Stimulated activated CD8-positive, alpha-beta memory T cell treated with anti-CD3 and anti-CD28 coated beads, Interleukin-12 subunit alpha, Interleukin-12 subunit beta, amount 100 ng/mL, for 1 hour (primary cell): ENCODE results near the gene USP25.

Experiments
- DNase-seq: peaks from one replicate; pipeline ENCODE4 v3.0.0-alpha.2; 2020; ENCODE audit warnings: low read depth

USP25 gene

GRCh38 chr21:15763359-15763758 is 33.6 kb downstream of the USP25 start:
- no peak for DNase-seq

GRCh38 chr21:15764878-15765277 is 35.1 kb downstream of the USP25 start:
- DNase-seq, result no peak

DNA sequence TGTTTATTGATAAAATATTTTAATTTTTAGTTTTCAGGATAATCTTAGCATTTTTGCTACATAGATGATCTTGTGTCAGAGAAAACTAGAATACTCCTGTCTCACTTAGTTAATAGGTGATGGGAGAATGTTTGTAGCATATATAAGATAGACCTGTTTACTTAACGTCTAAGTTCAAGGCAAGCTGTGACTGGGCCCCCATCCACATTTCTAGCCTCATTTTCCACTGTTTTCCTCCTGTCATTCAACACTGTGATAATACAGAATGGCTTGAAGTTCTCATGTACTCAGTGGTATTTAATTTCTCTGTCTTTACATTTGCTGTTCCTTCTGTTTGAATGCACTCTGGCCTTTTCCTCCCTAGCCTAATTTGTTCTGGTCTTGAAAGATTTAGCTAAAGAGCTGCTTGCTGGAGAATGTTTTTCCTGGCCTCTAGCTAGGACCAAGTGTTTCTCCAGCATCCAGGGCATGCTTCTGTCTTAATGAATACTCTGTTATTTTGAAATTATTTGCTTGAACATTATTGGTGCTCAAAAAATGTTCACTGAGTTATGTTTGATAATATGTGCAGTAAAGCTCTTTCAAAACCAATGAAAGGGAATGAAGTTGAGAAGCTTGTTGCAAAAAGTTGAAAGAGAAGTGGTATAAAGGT is 37.3 kb downstream of the USP25 start:
- DNase-seq, result no peak

GRCh38 chr21:15768045-15768601 is 38.3 kb downstream of the USP25 start:
- DNase-seq, result no peak

- DNase-seq, result no peak
Observed at GRCh38 chr21:15768853-15769252, 39.1 kb downstream of the USP25 start.

GRCh38 chr21:15771311-15771710 is 41.5 kb downstream of the USP25 start:
- no peak for DNase-seq

- DNase-seq, result no peak
Observed at GRCh38 chr21:15772654-15773053, 42.9 kb downstream of the USP25 start.

GRCh38 chr21:15774590-15774989 is 44.8 kb downstream of the USP25 start:
- no peak for DNase-seq

DNA sequence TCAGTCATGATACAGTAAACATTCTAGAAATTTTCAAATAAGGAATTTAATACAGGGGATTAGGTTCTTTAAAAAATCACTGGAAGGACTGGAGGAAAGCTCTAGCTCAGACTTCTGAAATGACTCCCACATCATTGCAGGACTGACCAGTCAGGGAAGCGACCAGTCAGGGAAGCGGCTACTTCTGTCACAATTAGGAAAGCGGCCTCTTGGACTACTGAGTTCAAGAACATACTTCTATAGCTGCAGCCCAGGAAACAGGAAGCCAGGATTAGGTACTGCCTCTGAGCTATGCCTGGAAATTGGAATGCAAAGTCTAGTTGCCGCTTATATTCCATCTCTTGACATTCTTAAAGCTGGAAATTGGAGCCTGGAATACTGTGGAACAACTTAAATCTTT is 45.5 kb downstream of the USP25 start:
- DNase-seq, result no peak

DNA sequence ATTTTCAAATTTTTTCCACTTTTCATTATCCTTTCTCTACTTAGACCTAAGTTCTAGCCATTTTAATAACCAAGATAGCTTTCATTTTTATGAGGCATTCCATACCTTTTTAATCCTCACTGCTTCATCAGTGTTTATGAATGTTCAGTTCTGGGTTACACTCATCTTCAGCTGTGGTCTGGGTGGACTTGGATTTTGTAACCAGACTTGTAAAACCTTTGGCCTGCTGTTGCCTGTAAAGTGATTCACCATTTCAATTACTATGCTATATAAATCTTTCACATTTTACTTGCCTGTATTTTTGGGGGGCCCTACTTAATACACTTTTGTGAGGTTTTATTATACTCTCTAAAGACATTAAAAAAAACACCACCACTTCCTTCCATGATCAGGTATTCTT is 46.2 kb downstream of the USP25 start:
- no peak for DNase-seq

DNA sequence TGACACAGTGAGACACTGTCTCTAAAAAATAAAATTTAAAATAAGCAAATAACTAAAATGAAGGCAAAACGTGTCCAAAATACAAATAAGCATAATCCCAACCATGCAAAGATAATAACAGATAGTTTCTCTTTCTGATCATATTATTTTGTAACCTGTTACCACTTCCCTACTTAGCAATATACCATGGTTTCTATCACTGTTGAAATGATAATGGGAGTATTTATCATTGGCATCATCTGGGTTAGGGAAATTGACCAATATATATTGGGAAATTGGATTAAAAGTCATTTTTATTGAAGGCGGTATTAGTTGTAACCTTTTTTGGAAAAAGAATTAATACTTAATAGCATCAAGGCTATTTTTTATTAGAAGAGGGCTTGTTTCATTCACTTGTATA is 47.0 kb downstream of the USP25 start:
- no peak for DNase-seq

DNA sequence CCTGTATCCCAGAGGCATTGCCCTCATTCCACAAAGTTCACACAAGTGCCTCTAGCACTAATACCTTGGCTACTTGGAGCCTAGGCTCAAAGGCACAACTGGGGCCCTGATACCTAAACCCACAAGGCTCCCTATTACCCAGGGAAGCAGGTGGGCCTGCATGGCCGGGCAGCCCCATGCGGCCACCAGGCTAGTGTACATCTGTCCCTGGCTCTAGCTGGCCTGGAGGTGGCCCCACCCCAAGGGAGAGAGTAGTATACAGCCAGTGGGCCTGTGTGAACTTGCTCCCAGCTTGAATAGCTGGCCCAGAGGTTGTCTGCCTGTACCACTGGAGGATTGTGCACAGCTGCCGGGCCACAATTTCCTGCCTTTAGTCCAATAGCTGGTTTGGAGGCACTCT is 52.2 kb downstream of the USP25 start:
- no peak for DNase-seq

- DNase-seq, result no peak
Observed at GRCh38 chr21:15788847-15789523, 59.2 kb downstream of the USP25 start.

GRCh38 chr21:15793109-15793508 is 63.3 kb downstream of the USP25 start:
- DNase-seq, result no peak

GRCh38 chr21:15793550-15794235 is 63.9 kb downstream of the USP25 start:
- DNase-seq, result no peak

- no peak for DNase-seq
Observed at GRCh38 chr21:15794277-15794912, 64.6 kb downstream of the USP25 start.

GRCh38 chr21:15795533-15795932 is 65.8 kb downstream of the USP25 start:
- DNase-seq, result no peak

- no peak for DNase-seq
Observed at GRCh38 chr21:15797577-15798363, 68.0 kb downstream of the USP25 start.

DNA sequence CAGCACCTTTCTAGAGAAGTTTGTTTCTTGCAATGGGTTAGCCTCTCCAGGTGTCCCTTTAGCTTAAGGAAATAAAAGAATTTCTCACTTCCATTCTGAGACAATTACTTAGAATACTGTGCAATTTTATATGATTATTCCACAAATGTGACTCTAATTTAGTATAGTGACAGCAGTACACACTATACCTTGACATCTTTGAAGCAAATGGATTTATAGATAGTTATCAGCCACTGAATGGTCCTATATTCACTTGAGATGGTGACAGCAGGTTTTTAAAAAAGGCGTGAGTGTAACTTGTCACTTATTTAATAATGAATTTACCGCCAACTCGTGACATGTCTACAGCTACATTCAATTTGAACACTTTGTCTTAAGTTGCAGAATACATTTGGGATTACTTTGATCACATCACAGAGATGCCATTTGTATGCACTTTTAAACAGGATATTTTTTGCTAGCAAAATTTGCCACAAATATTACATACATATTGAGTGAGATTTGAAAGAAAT is 71.6 kb downstream of the USP25 start:
- no peak for DNase-seq

GRCh38 chr21:15804247-15805005 is 74.6 kb downstream of the USP25 start:
- no peak for DNase-seq

DNA sequence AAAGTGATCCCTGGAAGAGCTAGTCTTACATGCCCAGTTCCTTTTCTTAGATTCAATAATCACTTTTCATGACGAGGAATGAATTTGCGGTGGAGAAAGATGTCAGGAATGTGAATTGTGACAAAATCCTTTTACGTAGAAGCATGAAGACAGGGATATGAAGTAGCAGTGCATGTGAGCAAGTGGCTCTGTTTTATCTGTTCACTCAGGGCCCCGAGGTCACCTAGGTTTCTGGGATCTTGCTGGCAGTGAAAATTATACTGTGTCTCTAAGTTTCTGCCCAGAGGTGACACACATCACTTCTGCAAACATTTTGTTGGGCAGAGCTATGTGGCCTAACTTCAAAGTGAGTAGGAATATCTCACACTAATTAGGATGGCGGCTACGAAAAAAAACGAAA is 79.3 kb downstream of the USP25 start:
- DNase-seq, result no peak
